Thyroid gland (tissue), 4 donors: ENCODE data around the gene NRXN2.

Experiments used
- CTCF ChIP-seq, 6 experiments: fragments of 200-600 bp in 3 of 6; fragments of 450-650 bp in 3 of 6; sonication (generic) in 3 of 6; IDR thresholded peaks; one replicate each; pipeline ENCODE4 v1.5.1; 2016 to 2019; ENCODE audit warnings: antibody characterized with exemption in 6 of 6, mild to moderate bottlenecking in 2 of 6, inconsistent platforms in 1 of 6, moderate library complexity in 1 of 6
- POLR2A ChIP-seq, 2 donors: fragments of 450-650 bp; IDR thresholded peaks; one replicate each; pipeline ENCODE4 v1.6.1; 2017; ENCODE audit warnings: antibody characterized with exemption in 2 of 2, mild to moderate bottlenecking in 2 of 2, moderate library complexity in 1 of 2

- TF ChIP-seq CTCF (IDR thresholded peaks at IDR 0.05) (no peak), POLR2A (IDR thresholded peaks at IDR 0.05) (no peak)
Observed at GRCh38 chr11:64643256-64643881, 79.6 kb downstream of the NRXN2 start.
